AG08396 (cell line): ENCODE data around the gene PPP1R12C.

Source experiments
- DNase-seq: peaks from one replicate; pipeline ENCODE4 v3.0.0; 2012; ENCODE audit warnings: low spot score, mixed read lengths

Gene PPP1R12C

GRCh38 chr19:55044286-55044685, 73.2 kb downstream of the PPP1R12C start:
- DNase-seq = no peak

- DNase-seq = no peak
These were observed 74.7 kb downstream of the PPP1R12C start for GRCh38 chr19:55042688-55043087.

- DNase-seq = no peak
These were observed 75.1 kb downstream of the PPP1R12C start for GRCh38 chr19:55042344-55042678.

- no peak for DNase-seq
These were observed 75.7 kb downstream of the PPP1R12C start for GRCh38 chr19:55041627-55042343.

GRCh38 chr19:55041244-55041626, 76.2 kb downstream of the PPP1R12C start:
- no peak for DNase-seq
